PC-3 (cell line): ENCODE data around the gene TM9SF1. TPM values are rescaled to one million over a fixed set of nuclear protein-coding genes. Genes with fewer than 3 reads are reported as not detected.

Source experiments
- ATAC-seq: fragments of 200-7000 bp; cut with Tn5 transposase; 2 replicates; pipeline ENCODE4 v1.9.1; 2020; ENCODE audit warnings: mild to moderate bottlenecking, moderate library complexity
- BruUV-seq: library from RNA; stranded (reverse); fragments of 400-500 nt; replicated peaks from 2 replicates; lab custom pipeline; 2021; lab: Mats Ljungman, UMichigan
- CTCF ChIA-PET: fragments of 300-600 bp; sonication (Branson Sonifier 250); formaldehyde crosslinking; loops from one replicate; lab custom pipeline; 2022; ENCODE audit warnings: antibody characterized with exemption; lab: Charles Lee
- POLR2A ChIA-PET: fragments of 300-600 bp; sonication (Branson Sonifier 250); formaldehyde crosslinking; loops from one replicate; lab custom pipeline; 2022; ENCODE audit warnings: antibody characterized with exemption; ENCODE audit not compliant: unreplicated experiment; lab: Charles Lee
- DNase-seq: peaks from one replicate; pipeline ENCODE4 v3.0.0-alpha.2; 2015
- H2AFZ ChIP-seq: fragments of 300-600 bp; sonication (generic); 2 replicates; pipeline ENCODE4 v1.6.0; 2016; ENCODE audit warnings: antibody characterized with exemption, low read length
- H3F3A ChIP-seq: fragments of 300-600 bp; sonication (generic); one replicate; pipeline ENCODE4 v1.6.0; 2017; ENCODE audit warnings: antibody characterized with exemption, low read length, control low read depth, mild to moderate bottlenecking; ENCODE audit not compliant: unreplicated experiment
- H3K27ac ChIP-seq: fragments of 300-600 bp; sonication (generic); 2 replicates; pipeline ENCODE4 v1.5.1; 2016; ENCODE audit warnings: mild to moderate bottlenecking, low read length
- H3K27me3 ChIP-seq: fragments of 300-600 bp; sonication (generic); 2 replicates; pipeline ENCODE4 v1.6.1; 2016; ENCODE audit warnings: low read length, mixed read lengths
- H3K36me3 ChIP-seq: fragments of 300-600 bp; sonication (generic); 2 replicates; pipeline ENCODE4 v1.6.1; 2016; ENCODE audit warnings: low read depth, mixed run types, low read length, mixed read lengths
- H3K4me1 ChIP-seq: fragments of 300-600 bp; sonication (generic); 2 replicates; pipeline ENCODE4 v1.5.1; 2016; ENCODE audit warnings: low read length; ENCODE audit not compliant: insufficient read depth
- H3K4me2 ChIP-seq: fragments of 300-600 bp; sonication (generic); 2 replicates; pipeline ENCODE4 v1.6.0; 2016; ENCODE audit warnings: low read length
- H3K4me3 ChIP-seq: fragments of 300-600 bp; sonication (generic); 2 replicates; pipeline ENCODE4 v1.5.1; 2016; ENCODE audit warnings: mild to moderate bottlenecking, low read length, mixed read lengths
- H3K79me2 ChIP-seq: fragments of 300-600 bp; sonication (generic); 2 replicates; pipeline ENCODE4 v1.6.1; 2017; ENCODE audit warnings: low read length, mixed read lengths
- H3K9ac ChIP-seq: fragments of 300-600 bp; sonication (generic); 2 replicates; pipeline ENCODE4 v1.6.0; 2016; ENCODE audit warnings: mild to moderate bottlenecking, low read length
- H3K9me2 ChIP-seq: fragments of 300-600 bp; sonication (generic); replicated peaks from 2 replicates; pipeline ENCODE4 v1.6.1; 2016; ENCODE audit warnings: mixed run types, low read length, mixed read lengths
- H3K9me3 ChIP-seq: fragments of 300-600 bp; sonication (generic); 2 replicates; pipeline ENCODE4 v1.6.1; 2016; ENCODE audit warnings: low read length, mixed read lengths
- H4K20me1 ChIP-seq: fragments of 300-600 bp; sonication (generic); 2 replicates; pipeline ENCODE4 v1.6.1; 2016; ENCODE audit warnings: low read length, mixed read lengths
- CTCF ChIP-seq: fragments of 300-600 bp; sonication (generic); conservative IDR thresholded peaks from 2 replicates; pipeline ENCODE4 v1.5.1; 2017; ENCODE audit warnings: antibody characterized with exemption, low read depth, mild to moderate bottlenecking, low read length
- EZH2 ChIP-seq: fragments of 300-600 bp; sonication (generic); IDR thresholded peaks from one replicate; pipeline ENCODE4 v1.6.1; 2017; ENCODE audit warnings: antibody characterized with exemption, mild to moderate bottlenecking, low read length; ENCODE audit not compliant: unreplicated experiment
- EZH2phosphoT487 ChIP-seq: fragments of 300-600 bp; sonication (generic); IDR thresholded peaks from 2 replicates; pipeline ENCODE4 v1.6.1; 2018; ENCODE audit warnings: mild to moderate bottlenecking, antibody characterized with exemption, low read length, borderline replicate concordance
- intact Hi-C: fragments of 100-400 bp; cut with micrococcal nuclease; formaldehyde crosslinking; loops from 2 replicates; pipeline ENCODE4 v1.9.0; 2023
- total RNA-seq: library from RNA; depleted of rRNA; stranded (reverse); fragments of >200 nt; gene quantifications from 2 replicates; pipeline ENCODE4 v1.2.3, GENCODE V29; 2014

The TM9SF1 gene
- total RNA-seq, 1 experiment from 2014 or later = 52.1 TPM

GRCh38 chr14:24179961-24180796 is 15.1 kb downstream of the TM9SF1 start:
- BruUV-seq = no TSS peak
- Histone ChIP-seq H3K4me3 (no peak overlapping the region), H4K20me1 (no peaks in the 10 kb centered on the region), H3K4me1 (no peaks in the 10 kb centered on the region), H3K27ac (no peak overlapping the region), H3K9me2 (no peaks in the 10 kb centered on the region), H3K36me3 (peaks cover 27% of the 10 kb centered on the region; the same call in 1 of the 2 replicates), H3K27me3 (no peaks in the 10 kb centered on the region), H3K9me3 (no peaks in the 10 kb centered on the region), H3F3A (no peaks in the 10 kb centered on the region), H3K9ac (no peak overlapping the region), H3K4me2 (no peak overlapping the region), H2AFZ (no peak overlapping the region), H3K79me2 (no peaks in the 10 kb centered on the region)
- intact Hi-C loops = no loop called here
- DNase-seq (peak; percentile 43), ATAC-seq (peak; percentile 69)
- ChIA-PET CTCF (no interaction called here), POLR2A (no interaction called here)
- TF ChIP-seq EZH2 = no peak
- no peak for TF ChIP-seq CTCF
- TF ChIP-seq EZH2phosphoT487 = no peak

GRCh38 chr14:24179294-24179960 is 15.8 kb downstream of the TM9SF1 start:
- H3K9ac ChIP-seq = no peak overlapping the region
- no TSS peak for BruUV-seq
- H3K79me2 ChIP-seq = no peaks in the 10 kb centered on the region
- H3K36me3 ChIP-seq = peaks cover 27% of the 10 kb centered on the region; the same call in 1 of the 2 replicates
- ATAC-seq (no peak), DNase-seq (no peak)
- no peaks in the 10 kb centered on the region for H4K20me1 ChIP-seq
- H3K9me3 ChIP-seq = no peaks in the 10 kb centered on the region
- no peak overlapping the region for H2AFZ ChIP-seq
- H3K4me2 ChIP-seq = no peak overlapping the region
- CTCF ChIA-PET = no interaction called here
- H3F3A ChIP-seq = no peaks in the 10 kb centered on the region
- intact Hi-C loops = no loop called here
- no peak overlapping the region for H3K4me3 ChIP-seq
- no peaks in the 10 kb centered on the region for H3K9me2 ChIP-seq
- POLR2A ChIA-PET = no interaction called here
- no peaks in the 10 kb centered on the region for H3K4me1 ChIP-seq
- no peaks in the 10 kb centered on the region for H3K27me3 ChIP-seq
- no peak overlapping the region for H3K27ac ChIP-seq
- TF ChIP-seq CTCF (no peak), EZH2 (no peak), EZH2phosphoT487 (no peak)
